A549 (cell line): ENCODE measurements around the gene MAFB. TPM values are rescaled to one million over a fixed set of nuclear protein-coding genes. Genes with fewer than 3 reads are reported as not detected.

Experiments used
- ATAC-seq, 2 experiments: fragments of 200-7000 bp in 1 of 2; fragments of >200 bp in 1 of 2; cut with Nextera tagmentation in 1 of 2; cut with Tn5 transposase in 1 of 2; 3 replicates each; pipeline versions ENCODE4 v1.8.0 to v1.9.1; 2018 to 2020; ENCODE audit warnings: mild to moderate bottlenecking in 1 of 2, moderate library complexity in 1 of 2
- CTCF ChIA-PET: fragments of 300-600 bp; sonication (Branson Sonifier 250); formaldehyde crosslinking; extraction: SDS; loops from one replicate; lab custom pipeline; 2021; ENCODE audit warnings: antibody characterized with exemption, inconsistent platforms; lab: Yijun Ruan, JAX
- POLR2A ChIA-PET: fragments of 350-600 bp; formaldehyde crosslinking; extraction: SDS; loops from one replicate; lab custom pipeline; 2021; ENCODE audit warnings: antibody characterized with exemption, inconsistent platforms; lab: Yijun Ruan, JAX
- DNase-seq, 2 experiments: peaks; one replicate each; pipeline versions ENCODE4 v3.0.0 to v3.0.0-alpha.2; 2011 to 2016; ENCODE audit warnings: low read depth in 1 of 2, low spot score in 1 of 2
- FAIRE-seq: peaks from 2 replicates; lab custom pipeline; 2011; peaks lifted over from hg19 to GRCh38; lab: Jason Lieb, UNC
- H3K27ac ChIP-seq, 2 experiments: fragments of >200 bp; sonication (Bioruptor Twin); formaldehyde crosslinking; 3 replicates each; pipeline ENCODE4 v1.5.1; 2016 to 2017
- H3K4me1 ChIP-seq: fragments of >200 bp; sonication (Bioruptor Twin); formaldehyde crosslinking; 3 replicates; pipeline ENCODE4 v1.6.1; 2016
- H3K4me2 ChIP-seq: fragments of >200 bp; sonication (Bioruptor Twin); formaldehyde crosslinking; 3 replicates; pipeline ENCODE4 v1.6.1; 2016
- H3K4me3 ChIP-seq: fragments of >200 bp; sonication (Bioruptor Twin); formaldehyde crosslinking; 3 replicates; pipeline ENCODE4 v1.5.1; 2016
- H3K9me3 ChIP-seq: fragments of >200 bp; sonication (Bioruptor Twin); formaldehyde crosslinking; 3 replicates; pipeline ENCODE4 v1.6.1; 2016
- CHD4 ChIP-seq: fragments of 200-600 bp; sonication (generic); IDR thresholded peaks from 2 replicates; pipeline ENCODE4 v1.6.1; 2016; ENCODE audit warnings: antibody characterized with exemption, mild to moderate bottlenecking, borderline replicate concordance
- EHF ChIP-seq: fragments of 250-450 bp; sonication (Bioruptor Pico); IDR thresholded peaks from 2 replicates; pipeline ENCODE4 v1.5.0; 2020; ENCODE audit warnings: mild to moderate bottlenecking
- ESRRA ChIP-seq: fragments of 150-350 bp; IDR thresholded peaks from 2 replicates; pipeline ENCODE4 v1.6.1; 2014; ENCODE audit warnings: mild to moderate bottlenecking, low read length, borderline replicate concordance
- GATA3 ChIP-seq: IDR thresholded peaks from 2 replicates; pipeline ENCODE4 v1.6.1; 2012; ENCODE audit warnings: borderline replicate concordance
- HOXA7 ChIP-seq: fragments of 250-450 bp; sonication (Bioruptor Pico); IDR thresholded peaks from 2 replicates; pipeline ENCODE4 v1.5.0; 2020; ENCODE audit warnings: mild to moderate bottlenecking, moderate library complexity
- HOXB5 ChIP-seq: fragments of 250-450 bp; sonication (Bioruptor Pico); IDR thresholded peaks from 2 replicates; pipeline ENCODE4 v1.5.0; 2020; ENCODE audit warnings: mild to moderate bottlenecking, moderate library complexity
- JUN ChIP-seq, 2 experiments: fragments of >200 bp; sonication (Bioruptor Twin); formaldehyde crosslinking; IDR thresholded peaks; 2 replicates in 1 of 2; 3 replicates in 1 of 2; pipeline ENCODE4 v1.6.1; 2016 to 2017
- MAFK ChIP-seq: fragments of 450-650 bp; IDR thresholded peaks from 2 replicates; pipeline ENCODE4 v1.6.1; 2014; ENCODE audit not compliant: partially characterized antibody
- NFE2L2 ChIP-seq: fragments of 150-350 bp; conservative IDR thresholded peaks from 2 replicates; pipeline ENCODE4 v1.6.1; 2014; ENCODE audit warnings: low read length
- NPAS2 ChIP-seq: fragments of 250-450 bp; sonication (Bioruptor Pico); IDR thresholded peaks from 2 replicates; pipeline ENCODE4 v1.8.0; 2022; ENCODE audit warnings: mild to moderate bottlenecking, moderate library complexity, borderline replicate concordance
- PHF8 ChIP-seq: fragments of 200-600 bp; sonication (generic); IDR thresholded peaks from 2 replicates; pipeline ENCODE4 v1.6.1; 2016; ENCODE audit warnings: low read depth, mild to moderate bottlenecking, antibody characterized with exemption, moderate library complexity, borderline replicate concordance
- RCOR1 ChIP-seq: fragments of 150-350 bp; IDR thresholded peaks from 2 replicates; pipeline ENCODE4 v1.6.1; 2014; ENCODE audit warnings: antibody characterized with exemption, low read length, low read depth
- RNF2 ChIP-seq: fragments of 200-600 bp; sonication (generic); IDR thresholded peaks from 2 replicates; pipeline ENCODE4 v1.6.1; 2016; ENCODE audit warnings: low read depth, mild to moderate bottlenecking, antibody characterized with exemption, moderate library complexity, borderline replicate concordance
- SMC3 ChIP-seq: fragments of >200 bp; sonication (Bioruptor Twin); formaldehyde crosslinking; IDR thresholded peaks from 3 replicates; pipeline ENCODE4 v1.6.1; 2018; ENCODE audit warnings: inconsistent platforms
- TP53 ChIP-seq: fragments of 250-450 bp; sonication (Bioruptor Pico); IDR thresholded peaks from 2 replicates; pipeline ENCODE4 v1.5.0; 2021; ENCODE audit warnings: mild to moderate bottlenecking, moderate library complexity
- ZSCAN20 ChIP-seq: fragments of 250-450 bp; sonication (Bioruptor Pico); IDR thresholded peaks from 2 replicates; pipeline ENCODE4 v1.8.0; 2022; ENCODE audit warnings: mild to moderate bottlenecking, moderate library complexity
- WGBS: methylation state at CpG from one replicate; pipeline ENCODE4 v1.1.6; 2017; ENCODE audit errors: missing lambda C conversion rate; 5-methylcytosine and 5-hydroxymethylcytosine counted together
- polyA plus RNA-seq, 4 experiments: library from polyadenylated mRNA; depleted of rRNA in 3 of 4; stranded (reverse); fragments of >200 nt; fragmentation: RNase III in 1 of 4; extraction: RNeasy Plus Mini Kit Qiagen cat#74134 plus additional on column Dnase treatment in 1 of 4; gene quantifications; 2 replicates in 3 of 4; 3 replicates in 1 of 4; pipeline ENCODE4 v1.2.3, GENCODE V29; 2011 to 2017
- TF ChIP-seq, protein P1 (sequence below): fragments of 250-450 bp; sonication (Bioruptor Pico); IDR thresholded peaks from 2 replicates; pipeline ENCODE4 v1.5.0; 2020; ENCODE audit warnings: low read depth, mild to moderate bottlenecking, moderate library complexity
- TF ChIP-seq, protein P2 (sequence below): fragments of >200 bp; sonication (Bioruptor Twin); formaldehyde crosslinking; IDR thresholded peaks from 3 replicates; pipeline ENCODE4 v1.6.1; 2016
- TF ChIP-seq, protein P3 (sequence below): fragments of 200-600 bp; sonication (generic); IDR thresholded peaks from 2 replicates; pipeline ENCODE4 v1.6.1; 2016; ENCODE audit warnings: antibody characterized with exemption, mild to moderate bottlenecking, moderate library complexity
- TF ChIP-seq, protein P4 (sequence below): fragments of >200 bp; sonication (Bioruptor Twin); formaldehyde crosslinking; IDR thresholded peaks from 2 replicates; pipeline ENCODE4 v1.6.1; 2016
- TF ChIP-seq, protein P5 (sequence below): IDR thresholded peaks from 2 replicates; pipeline ENCODE4 v1.6.1; 2012
- TF ChIP-seq, protein P6 (sequence below): fragments of >200 bp; sonication (Bioruptor Twin); formaldehyde crosslinking; IDR thresholded peaks from 3 replicates; pipeline ENCODE4 v1.5.1; 2016
- TF ChIP-seq, protein P7 (sequence below): fragments of 450-650 bp; IDR thresholded peaks from 2 replicates; pipeline ENCODE4 v1.6.1; 2014; ENCODE audit warnings: antibody characterized with exemption

The MAFB gene
- polyA plus RNA-seq, 2 of the 4 experiments (the other 2 are of a cell fraction) = 0.04 TPM; not detected in 1

DNA sequence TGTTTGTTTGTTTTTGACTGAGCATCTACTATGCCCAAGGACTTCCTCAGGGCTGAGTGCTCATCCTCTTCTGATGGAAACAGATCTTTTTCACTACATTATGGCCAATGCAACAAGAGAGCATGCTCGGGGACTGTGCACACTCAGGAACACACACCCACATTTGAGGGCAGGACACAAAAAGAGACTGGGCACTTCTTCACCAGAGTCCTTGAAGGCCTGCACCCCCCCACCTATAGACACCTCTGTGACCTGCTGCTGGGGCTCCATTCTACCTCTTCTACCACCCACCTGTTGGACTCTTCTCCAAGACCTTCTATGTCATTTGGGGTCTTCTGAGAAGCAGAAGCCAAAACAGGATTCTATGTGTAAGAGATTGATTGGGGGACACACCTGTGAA is 9.2 kb upstream of the MAFB start:
- no peak for ATAC-seq
- H3K4me1 ChIP-seq = no peaks in the 10 kb centered on the region
- POLR2A ChIA-PET = no interaction called here
- TF ChIP-seq NFE2L2 (no peak), RNF2 (no peak), HOXA7 (no peak), JUN (IDR thresholded peaks at IDR 0.05) (no peak), CHD4 (no peak), PHF8 (no peak), ESRRA (no peak), GATA3 (no peak), SMC3 (no peak), NPAS2 (no peak)
- TF ChIP-seq, protein P1, sequence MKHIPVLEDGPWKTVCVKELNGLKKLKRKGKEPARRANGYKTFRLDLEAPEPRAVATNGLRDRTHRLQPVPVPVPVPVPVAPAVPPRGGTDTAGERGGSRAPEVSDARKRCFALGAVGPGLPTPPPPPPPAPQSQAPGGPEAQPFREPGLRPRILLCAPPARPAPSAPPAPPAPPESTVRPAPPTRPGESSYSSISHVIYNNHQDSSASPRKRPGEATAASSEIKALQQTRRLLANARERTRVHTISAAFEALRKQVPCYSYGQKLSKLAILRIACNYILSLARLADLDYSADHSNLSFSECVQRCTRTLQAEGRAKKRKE (CRISPR knock-in tag) = no peak
- TF ChIP-seq, protein P2, sequence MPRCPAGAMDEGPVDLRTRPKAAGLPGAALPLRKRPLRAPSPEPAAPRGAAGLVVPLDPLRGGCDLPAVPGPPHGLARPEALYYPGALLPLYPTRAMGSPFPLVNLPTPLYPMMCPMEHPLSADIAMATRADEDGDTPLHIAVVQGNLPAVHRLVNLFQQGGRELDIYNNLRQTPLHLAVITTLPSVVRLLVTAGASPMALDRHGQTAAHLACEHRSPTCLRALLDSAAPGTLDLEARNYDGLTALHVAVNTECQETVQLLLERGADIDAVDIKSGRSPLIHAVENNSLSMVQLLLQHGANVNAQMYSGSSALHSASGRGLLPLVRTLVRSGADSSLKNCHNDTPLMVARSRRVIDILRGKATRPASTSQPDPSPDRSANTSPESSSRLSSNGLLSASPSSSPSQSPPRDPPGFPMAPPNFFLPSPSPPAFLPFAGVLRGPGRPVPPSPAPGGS = no peak
- TF ChIP-seq, protein P3, sequence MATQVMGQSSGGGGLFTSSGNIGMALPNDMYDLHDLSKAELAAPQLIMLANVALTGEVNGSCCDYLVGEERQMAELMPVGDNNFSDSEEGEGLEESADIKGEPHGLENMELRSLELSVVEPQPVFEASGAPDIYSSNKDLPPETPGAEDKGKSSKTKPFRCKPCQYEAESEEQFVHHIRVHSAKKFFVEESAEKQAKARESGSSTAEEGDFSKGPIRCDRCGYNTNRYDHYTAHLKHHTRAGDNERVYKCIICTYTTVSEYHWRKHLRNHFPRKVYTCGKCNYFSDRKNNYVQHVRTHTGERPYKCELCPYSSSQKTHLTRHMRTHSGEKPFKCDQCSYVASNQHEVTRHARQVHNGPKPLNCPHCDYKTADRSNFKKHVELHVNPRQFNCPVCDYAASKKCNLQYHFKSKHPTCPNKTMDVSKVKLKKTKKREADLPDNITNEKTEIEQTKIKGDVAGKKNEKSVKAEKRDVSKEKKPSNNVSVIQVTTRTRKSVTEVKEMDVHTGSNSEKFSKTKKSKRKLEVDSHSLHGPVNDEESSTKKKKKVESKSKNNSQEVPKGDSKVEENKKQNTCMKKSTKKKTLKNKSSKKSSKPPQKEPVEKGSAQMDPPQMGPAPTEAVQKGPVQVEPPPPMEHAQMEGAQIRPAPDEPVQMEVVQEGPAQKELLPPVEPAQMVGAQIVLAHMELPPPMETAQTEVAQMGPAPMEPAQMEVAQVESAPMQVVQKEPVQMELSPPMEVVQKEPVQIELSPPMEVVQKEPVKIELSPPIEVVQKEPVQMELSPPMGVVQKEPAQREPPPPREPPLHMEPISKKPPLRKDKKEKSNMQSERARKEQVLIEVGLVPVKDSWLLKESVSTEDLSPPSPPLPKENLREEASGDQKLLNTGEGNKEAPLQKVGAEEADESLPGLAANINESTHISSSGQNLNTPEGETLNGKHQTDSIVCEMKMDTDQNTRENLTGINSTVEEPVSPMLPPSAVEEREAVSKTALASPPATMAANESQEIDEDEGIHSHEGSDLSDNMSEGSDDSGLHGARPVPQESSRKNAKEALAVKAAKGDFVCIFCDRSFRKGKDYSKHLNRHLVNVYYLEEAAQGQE = no peak
- TF ChIP-seq, protein P4, sequence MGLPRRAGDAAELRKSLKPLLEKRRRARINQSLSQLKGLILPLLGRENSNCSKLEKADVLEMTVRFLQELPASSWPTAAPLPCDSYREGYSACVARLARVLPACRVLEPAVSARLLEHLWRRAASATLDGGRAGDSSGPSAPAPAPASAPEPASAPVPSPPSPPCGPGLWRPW = no peak
- no peak overlapping the region for H3K27ac ChIP-seq
- FAIRE-seq = no peak
- H3K9me3 ChIP-seq = no peaks in the 10 kb centered on the region
- WGBS = 0% methylated on average over 1 of the region's 1 CpG
- no peak for DNase-seq
- no peak overlapping the region for H3K4me3 ChIP-seq
- CTCF ChIA-PET = no interaction called here
- H3K4me2 ChIP-seq = no peak overlapping the region

DNA sequence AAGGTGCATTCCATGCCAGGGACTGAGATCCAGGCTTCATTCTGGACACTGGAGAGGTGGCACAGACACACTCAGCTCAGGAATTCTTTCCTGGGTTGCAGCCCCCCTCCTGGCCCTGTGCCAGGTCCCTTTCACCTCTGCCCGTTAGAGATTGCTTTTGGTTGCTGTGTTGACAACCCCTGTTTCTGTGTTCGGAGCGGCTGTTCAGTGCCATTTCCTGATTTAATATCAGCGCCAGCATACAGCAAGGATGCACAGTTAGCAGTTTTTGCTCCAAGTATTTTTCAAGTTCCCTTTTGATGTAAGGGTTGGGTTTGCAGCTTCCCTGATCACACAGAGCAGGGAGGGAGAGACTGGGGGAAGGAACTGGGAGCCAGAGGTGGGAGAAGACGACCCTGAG is 8.5 kb upstream of the MAFB start:
- no peaks in the 10 kb centered on the region for H3K9me3 ChIP-seq
- ATAC-seq (no peak), FAIRE-seq (no peak), DNase-seq (no peak)
- ChIA-PET POLR2A (no interaction called here), CTCF (no interaction called here)
- WGBS = 26% methylated on average over 5 of the region's 5 CpGs
- no peak overlapping the region for H3K4me2 ChIP-seq
- H3K27ac ChIP-seq = no peak overlapping the region
- TF ChIP-seq, protein P5, sequence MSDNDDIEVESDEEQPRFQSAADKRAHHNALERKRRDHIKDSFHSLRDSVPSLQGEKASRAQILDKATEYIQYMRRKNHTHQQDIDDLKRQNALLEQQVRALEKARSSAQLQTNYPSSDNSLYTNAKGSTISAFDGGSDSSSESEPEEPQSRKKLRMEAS = no peak
- TF ChIP-seq EHF (CRISPR knock-in tag) (no peak), MAFK (peak; percentile 35)
- H3K4me3 ChIP-seq = no peak overlapping the region
- no peaks in the 10 kb centered on the region for H3K4me1 ChIP-seq

DNA sequence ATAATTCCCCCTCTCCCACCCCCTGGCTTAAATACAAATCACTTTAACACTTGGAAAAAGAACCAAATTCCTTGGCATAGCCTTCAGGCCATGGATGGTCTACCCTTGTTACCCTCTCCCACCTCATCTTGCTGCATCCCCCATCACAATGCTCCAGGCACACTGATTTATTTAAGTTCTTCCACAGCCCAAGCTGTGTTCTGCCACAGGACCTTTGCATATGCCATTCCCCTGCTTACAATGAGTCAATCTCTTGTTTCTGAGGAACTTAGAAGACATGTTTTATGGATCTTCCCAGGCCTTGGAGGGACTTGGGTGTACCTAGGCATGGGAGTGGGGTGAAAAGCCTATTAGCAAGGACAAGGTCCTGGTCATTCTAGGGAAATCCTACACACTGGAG is 6.2 kb upstream of the MAFB start:
- FAIRE-seq = no peak
- TF ChIP-seq, protein P4 = no peak
- TF ChIP-seq, protein P6, sequence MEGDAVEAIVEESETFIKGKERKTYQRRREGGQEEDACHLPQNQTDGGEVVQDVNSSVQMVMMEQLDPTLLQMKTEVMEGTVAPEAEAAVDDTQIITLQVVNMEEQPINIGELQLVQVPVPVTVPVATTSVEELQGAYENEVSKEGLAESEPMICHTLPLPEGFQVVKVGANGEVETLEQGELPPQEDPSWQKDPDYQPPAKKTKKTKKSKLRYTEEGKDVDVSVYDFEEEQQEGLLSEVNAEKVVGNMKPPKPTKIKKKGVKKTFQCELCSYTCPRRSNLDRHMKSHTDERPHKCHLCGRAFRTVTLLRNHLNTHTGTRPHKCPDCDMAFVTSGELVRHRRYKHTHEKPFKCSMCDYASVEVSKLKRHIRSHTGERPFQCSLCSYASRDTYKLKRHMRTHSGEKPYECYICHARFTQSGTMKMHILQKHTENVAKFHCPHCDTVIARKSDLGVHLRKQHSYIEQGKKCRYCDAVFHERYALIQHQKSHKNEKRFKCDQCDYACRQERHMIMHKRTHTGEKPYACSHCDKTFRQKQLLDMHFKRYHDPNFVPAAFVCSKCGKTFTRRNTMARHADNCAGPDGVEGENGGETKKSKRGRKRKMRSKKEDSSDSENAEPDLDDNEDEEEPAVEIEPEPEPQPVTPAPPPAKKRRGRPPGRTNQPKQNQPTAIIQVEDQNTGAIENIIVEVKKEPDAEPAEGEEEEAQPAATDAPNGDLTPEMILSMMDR = no peak
- TF ChIP-seq HOXB5 (no peak), RCOR1 (no peak), PHF8 (no peak), TP53 (CRISPR knock-in tag) (no peak), ZSCAN20 (CRISPR knock-in tag) (no peak)
- TF ChIP-seq, protein P7, sequence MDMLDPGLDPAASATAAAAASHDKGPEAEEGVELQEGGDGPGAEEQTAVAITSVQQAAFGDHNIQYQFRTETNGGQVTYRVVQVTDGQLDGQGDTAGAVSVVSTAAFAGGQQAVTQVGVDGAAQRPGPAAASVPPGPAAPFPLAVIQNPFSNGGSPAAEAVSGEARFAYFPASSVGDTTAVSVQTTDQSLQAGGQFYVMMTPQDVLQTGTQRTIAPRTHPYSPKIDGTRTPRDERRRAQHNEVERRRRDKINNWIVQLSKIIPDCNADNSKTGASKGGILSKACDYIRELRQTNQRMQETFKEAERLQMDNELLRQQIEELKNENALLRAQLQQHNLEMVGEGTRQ = no peak
- no peak overlapping the region for H3K4me2 ChIP-seq
- no peaks in the 10 kb centered on the region for H3K4me1 ChIP-seq
- no peak for DNase-seq
- ChIA-PET POLR2A (no interaction called here), CTCF (interaction anchor here (1.0 to 1.1 kb wide), 2 partner anchors 267 to 1427 kb away, joined by 3 read pairs; no protein-coding TSS in a partner anchor)
- no peaks in the 10 kb centered on the region for H3K9me3 ChIP-seq
- H3K4me3 ChIP-seq = no peak overlapping the region
- ATAC-seq = no peak
- no peak overlapping the region for H3K27ac ChIP-seq
